PFSK-1 (cell line): ENCODE results near the gene CALHM3.

Source experiments
- POLR2AphosphoS5 ChIP-seq: IDR thresholded peaks from 2 replicates; pipeline ENCODE4 v1.6.1; 2012; ENCODE audit warnings: low read depth, mild to moderate bottlenecking, control low read depth, low read length, moderate library complexity
- REST ChIP-seq, 2 experiments: IDR thresholded peaks; 2 replicates each; pipeline versions ENCODE4 v1.6.1 to v1.8.0; 2011 to 2012; ENCODE audit warnings: low read depth in 2 of 2, low read length in 2 of 2, control low read depth in 1 of 2, inconsistent platforms in 1 of 2, mild to moderate bottlenecking in 1 of 2, moderate library complexity in 1 of 2; ENCODE audit not compliant: insufficient read depth in 1 of 2
- SIN3A ChIP-seq: IDR thresholded peaks from 2 replicates; pipeline ENCODE4 v1.6.1; 2012; ENCODE audit warnings: mild to moderate bottlenecking, low read length, moderate library complexity, borderline replicate concordance; ENCODE audit not compliant: insufficient read depth
- TAF1 ChIP-seq: IDR thresholded peaks from 2 replicates; pipeline ENCODE4 v1.6.1; 2012; ENCODE audit warnings: low read length, control low read depth, borderline replicate concordance; ENCODE audit not compliant: insufficient read depth

GRCh38 chr10:103463499-103463898 is 15.5 kb downstream of the CALHM3 start:
- TF ChIP-seq SIN3A (no peak), TAF1 (no peak), POLR2AphosphoS5 (no peak), REST (IDR thresholded peaks at IDR 0.05; ENCODE audit: insufficient read depth in 1 of 2, low read depth in 2 of 2, low read length in 2 of 2) (no peak)
